Liver (tissue), 3 donors: ENCODE data around the gene KIF9.

Experiments
- ATF3 ChIP-seq: IDR thresholded peaks from 2 replicates; pipeline ENCODE4 v1.6.1; 2016; ENCODE audit warnings: antibody characterized with exemption
- CTCF ChIP-seq: fragments of 150-350 bp; IDR thresholded peaks from 2 replicates; pipeline ENCODE4 v1.5.1; 2017; ENCODE audit warnings: improper control_type of control experiment, low read depth, low read length; ENCODE audit not compliant: missing input control
- GABPA ChIP-seq, 2 donors: IDR thresholded peaks in 1 of 2; conservative IDR thresholded peaks in 1 of 2; 2 replicates each; pipeline ENCODE4 v1.6.1; 2016; ENCODE audit warnings: antibody characterized with exemption in 2 of 2, mild to moderate bottlenecking in 1 of 2, moderate library complexity in 1 of 2
- JUND ChIP-seq, 2 donors: IDR thresholded peaks; 2 replicates each; pipeline ENCODE4 v1.6.1; 2016; ENCODE audit warnings: antibody characterized with exemption in 2 of 2
- MAX ChIP-seq: IDR thresholded peaks from 2 replicates; pipeline ENCODE4 v1.6.1; 2016; ENCODE audit warnings: antibody characterized with exemption
- NR2F2 ChIP-seq: IDR thresholded peaks from 2 replicates; pipeline ENCODE4 v1.6.1; 2016; ENCODE audit warnings: antibody characterized with exemption
- REST ChIP-seq: IDR thresholded peaks from 2 replicates; pipeline ENCODE4 v1.6.1; 2016; ENCODE audit warnings: antibody characterized with exemption, mild to moderate bottlenecking
- RXRA ChIP-seq, 2 donors: IDR thresholded peaks; 2 replicates each; pipeline ENCODE4 v1.6.1; 2017 to 2018; ENCODE audit warnings: antibody characterized with exemption in 2 of 2, mild to moderate bottlenecking in 1 of 2
- TAF1 ChIP-seq: conservative IDR thresholded peaks from 2 replicates; pipeline ENCODE4 v1.6.1; 2016; ENCODE audit warnings: antibody characterized with exemption, mild to moderate bottlenecking
- ZBTB33 ChIP-seq: IDR thresholded peaks from 2 replicates; pipeline ENCODE4 v1.6.1; 2016; ENCODE audit warnings: antibody characterized with exemption
- donor health status: healthy.
- donor health status: healthy.

GRCh38 chr3:47261301-47261700 lies 21.3 kb downstream of the KIF9 start:
- TF ChIP-seq TAF1: no peak
- no peak for TF ChIP-seq CTCF
- no peak for TF ChIP-seq ATF3
- TF ChIP-seq GABPA (IDR thresholded peaks at IDR 0.05 in 1 of 2, conservative IDR thresholded peaks at IDR 0.05 in 1 of 2): no peak
- no peak for TF ChIP-seq NR2F2
- TF ChIP-seq REST: no peak
- no peak for TF ChIP-seq ZBTB33
- no peak for TF ChIP-seq MAX
- no peak for TF ChIP-seq RXRA (IDR thresholded peaks at IDR 0.05)
- no peak for TF ChIP-seq JUND (IDR thresholded peaks at IDR 0.05)
